HL-60 (cell line): ENCODE results near the gene FYN.

Experiments
- DNase-seq, 2 experiments: peaks; one replicate each; pipeline ENCODE4 v3.0.0-alpha.2; 2010 to 2020; ENCODE audit warnings: low read depth in 1 of 2, low spot score in 1 of 2
- H3K27ac ChIP-seq: fragments of 250-450 bp; sonication (Bioruptor Pico); replicated peaks from 2 replicates; pipeline ENCODE4 v1.5.1; 2020; ENCODE audit warnings: mild to moderate bottlenecking, moderate library complexity
- H3K27me3 ChIP-seq: fragments of 250-450 bp; sonication (Bioruptor Pico); 2 replicates; pipeline ENCODE4 v1.5.1; 2021; ENCODE audit warnings: mild to moderate bottlenecking, moderate library complexity; ENCODE audit not compliant: insufficient read depth, poor library complexity, severe bottlenecking
- H3K4me3 ChIP-seq: replicated peaks from 2 replicates; pipeline ENCODE4 v1.5.1; 2011; ENCODE audit warnings: mild to moderate bottlenecking, control low read depth, low read length; ENCODE audit not compliant: insufficient read depth
- GABPA ChIP-seq: IDR thresholded peaks from 2 replicates; pipeline ENCODE4 v1.6.1; 2012; ENCODE audit warnings: low read depth
- POLR2AphosphoS5 ChIP-seq: IDR thresholded peaks from 2 replicates; pipeline ENCODE4 v1.6.1; 2012; ENCODE audit warnings: low read depth
- SPI1 ChIP-seq: IDR thresholded peaks from 2 replicates; pipeline ENCODE4 v1.6.1; 2012; ENCODE audit warnings: low read depth, mild to moderate bottlenecking, borderline replicate concordance
- TF ChIP-seq, protein P1 (sequence below): IDR thresholded peaks from 2 replicates; pipeline ENCODE4 v1.6.1; 2012; ENCODE audit warnings: low read depth; ENCODE audit not compliant: insufficient replicate concordance
- TF ChIP-seq, protein P2 (sequence below): IDR thresholded peaks from one replicate; pipeline ENCODE4 v1.5.1; 2011; ENCODE audit warnings: low read length, control low read depth, inconsistent platforms; ENCODE audit not compliant: insufficient read depth

Gene FYN

DNA sequence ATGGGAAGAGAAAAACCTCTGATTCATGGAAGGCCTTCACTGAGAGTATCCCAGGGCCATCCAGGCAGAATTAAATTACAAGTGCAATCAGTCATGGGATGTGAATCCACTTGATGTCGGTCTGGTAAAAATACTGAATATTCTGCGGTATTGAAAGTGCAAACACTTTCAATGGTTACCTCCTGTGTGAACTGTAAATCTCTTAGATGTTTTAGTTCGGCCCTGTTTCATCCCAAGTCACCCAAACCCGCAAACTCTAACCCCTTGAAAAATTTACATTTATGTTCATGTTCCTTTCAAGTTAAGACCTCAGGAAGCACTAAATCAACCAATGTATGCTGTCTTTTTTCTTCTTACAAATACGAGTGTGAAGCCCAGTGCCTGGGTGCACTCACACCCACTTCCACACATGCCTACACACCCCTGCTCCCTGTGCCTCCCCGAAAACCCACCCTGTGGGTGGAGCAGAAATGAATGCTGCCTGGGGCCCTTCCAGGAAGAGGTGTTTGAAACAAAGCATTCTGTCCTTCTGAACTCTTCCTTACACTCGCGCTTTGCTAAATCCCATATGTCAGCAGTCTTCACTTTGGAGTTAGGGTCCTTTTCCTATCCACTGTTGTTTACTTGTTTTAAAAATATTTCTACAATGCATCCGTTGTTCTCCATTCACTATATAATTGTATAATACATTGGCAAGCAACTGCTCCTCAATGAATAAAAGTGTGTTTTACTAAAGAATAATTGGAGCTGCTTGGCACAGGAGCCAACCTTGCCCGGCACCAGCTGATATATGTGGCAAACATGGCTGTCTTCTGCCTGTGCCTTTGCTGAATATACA, 62.7 kb downstream of the FYN start:
- no peak for DNase-seq
- H3K4me3 ChIP-seq = no peak overlapping the region
- H3K27me3 ChIP-seq = no peaks in the 10 kb centered on the region
- H3K27ac ChIP-seq = no peak overlapping the region
- TF ChIP-seq, protein P1, sequence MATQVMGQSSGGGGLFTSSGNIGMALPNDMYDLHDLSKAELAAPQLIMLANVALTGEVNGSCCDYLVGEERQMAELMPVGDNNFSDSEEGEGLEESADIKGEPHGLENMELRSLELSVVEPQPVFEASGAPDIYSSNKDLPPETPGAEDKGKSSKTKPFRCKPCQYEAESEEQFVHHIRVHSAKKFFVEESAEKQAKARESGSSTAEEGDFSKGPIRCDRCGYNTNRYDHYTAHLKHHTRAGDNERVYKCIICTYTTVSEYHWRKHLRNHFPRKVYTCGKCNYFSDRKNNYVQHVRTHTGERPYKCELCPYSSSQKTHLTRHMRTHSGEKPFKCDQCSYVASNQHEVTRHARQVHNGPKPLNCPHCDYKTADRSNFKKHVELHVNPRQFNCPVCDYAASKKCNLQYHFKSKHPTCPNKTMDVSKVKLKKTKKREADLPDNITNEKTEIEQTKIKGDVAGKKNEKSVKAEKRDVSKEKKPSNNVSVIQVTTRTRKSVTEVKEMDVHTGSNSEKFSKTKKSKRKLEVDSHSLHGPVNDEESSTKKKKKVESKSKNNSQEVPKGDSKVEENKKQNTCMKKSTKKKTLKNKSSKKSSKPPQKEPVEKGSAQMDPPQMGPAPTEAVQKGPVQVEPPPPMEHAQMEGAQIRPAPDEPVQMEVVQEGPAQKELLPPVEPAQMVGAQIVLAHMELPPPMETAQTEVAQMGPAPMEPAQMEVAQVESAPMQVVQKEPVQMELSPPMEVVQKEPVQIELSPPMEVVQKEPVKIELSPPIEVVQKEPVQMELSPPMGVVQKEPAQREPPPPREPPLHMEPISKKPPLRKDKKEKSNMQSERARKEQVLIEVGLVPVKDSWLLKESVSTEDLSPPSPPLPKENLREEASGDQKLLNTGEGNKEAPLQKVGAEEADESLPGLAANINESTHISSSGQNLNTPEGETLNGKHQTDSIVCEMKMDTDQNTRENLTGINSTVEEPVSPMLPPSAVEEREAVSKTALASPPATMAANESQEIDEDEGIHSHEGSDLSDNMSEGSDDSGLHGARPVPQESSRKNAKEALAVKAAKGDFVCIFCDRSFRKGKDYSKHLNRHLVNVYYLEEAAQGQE = no peak
- TF ChIP-seq POLR2AphosphoS5 (no peak), SPI1 (no peak), GABPA (no peak)
- TF ChIP-seq, protein P2, sequence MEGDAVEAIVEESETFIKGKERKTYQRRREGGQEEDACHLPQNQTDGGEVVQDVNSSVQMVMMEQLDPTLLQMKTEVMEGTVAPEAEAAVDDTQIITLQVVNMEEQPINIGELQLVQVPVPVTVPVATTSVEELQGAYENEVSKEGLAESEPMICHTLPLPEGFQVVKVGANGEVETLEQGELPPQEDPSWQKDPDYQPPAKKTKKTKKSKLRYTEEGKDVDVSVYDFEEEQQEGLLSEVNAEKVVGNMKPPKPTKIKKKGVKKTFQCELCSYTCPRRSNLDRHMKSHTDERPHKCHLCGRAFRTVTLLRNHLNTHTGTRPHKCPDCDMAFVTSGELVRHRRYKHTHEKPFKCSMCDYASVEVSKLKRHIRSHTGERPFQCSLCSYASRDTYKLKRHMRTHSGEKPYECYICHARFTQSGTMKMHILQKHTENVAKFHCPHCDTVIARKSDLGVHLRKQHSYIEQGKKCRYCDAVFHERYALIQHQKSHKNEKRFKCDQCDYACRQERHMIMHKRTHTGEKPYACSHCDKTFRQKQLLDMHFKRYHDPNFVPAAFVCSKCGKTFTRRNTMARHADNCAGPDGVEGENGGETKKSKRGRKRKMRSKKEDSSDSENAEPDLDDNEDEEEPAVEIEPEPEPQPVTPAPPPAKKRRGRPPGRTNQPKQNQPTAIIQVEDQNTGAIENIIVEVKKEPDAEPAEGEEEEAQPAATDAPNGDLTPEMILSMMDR = no peak

GRCh38 chr6:111809766-111810165, 63.5 kb downstream of the FYN start:
- H3K27ac ChIP-seq = no peak overlapping the region
- H3K27me3 ChIP-seq = no peaks in the 10 kb centered on the region
- DNase-seq = no peak
- H3K4me3 ChIP-seq = no peak overlapping the region
- TF ChIP-seq, protein P2 = no peak
- TF ChIP-seq, protein P1 = no peak
- TF ChIP-seq GABPA (no peak), POLR2AphosphoS5 (no peak), SPI1 (no peak)

GRCh38 chr6:111809264-111809663, 64.0 kb downstream of the FYN start:
- DNase-seq = no peak
- no peak for TF ChIP-seq POLR2AphosphoS5
- TF ChIP-seq, protein P1 = no peak
- no peak for TF ChIP-seq SPI1
- TF ChIP-seq GABPA = no peak
- TF ChIP-seq, protein P2 = no peak
- Histone ChIP-seq H3K27me3 (no peaks in the 10 kb centered on the region), H3K4me3 (no peak overlapping the region), H3K27ac (no peak overlapping the region)
